K562 (cell line): ENCODE measurements around the gene TMTC4. TPM values are rescaled to one million over a fixed set of nuclear protein-coding genes. Genes with fewer than 3 reads are reported as not detected.
A peak's percentile ranks its signal among the peaks of the same experiment; 100 is the strongest.

Experiments
- GATAD2B ChIP-seq: fragments of 450-650 bp; IDR thresholded peaks from 2 replicates; pipeline ENCODE4 v1.6.1; 2017; ENCODE audit warnings: mild to moderate bottlenecking, borderline replicate concordance
- HEY1 ChIP-seq: fragments of 250-450 bp; sonication (Bioruptor Pico); IDR thresholded peaks from 2 replicates; pipeline ENCODE4 v1.5.0; 2020; ENCODE audit warnings: mild to moderate bottlenecking, moderate library complexity, borderline replicate concordance
- ILF3 ChIP-seq: fragments of 450-650 bp; IDR thresholded peaks from 2 replicates; pipeline ENCODE4 v1.6.1; 2018; ENCODE audit warnings: antibody characterized with exemption, mild to moderate bottlenecking, moderate library complexity, borderline replicate concordance
- PHB ChIP-seq: fragments of 250-450 bp; sonication (Bioruptor Pico); IDR thresholded peaks from 2 replicates; pipeline ENCODE4 v1.5.0; 2021
- PTBP1 ChIP-seq: fragments of 200-400 bp; formaldehyde crosslinking; IDR thresholded peaks from 2 replicates; pipeline ENCODE4 v1.6.1; 2017; ENCODE audit warnings: low read depth, low read length
- ZEB2 ChIP-seq: fragments of 450-650 bp; IDR thresholded peaks from 2 replicates; pipeline ENCODE4 v1.6.1; 2016
- ZNF224 ChIP-seq: sonication (generic); formaldehyde crosslinking; IDR thresholded peaks from 2 replicates; pipeline ENCODE4 v1.8.0; 2022; ENCODE audit warnings: mild to moderate bottlenecking, missing genetic modification reagents
- polyA plus RNA-seq, 8 experiments: library from polyadenylated mRNA; depleted of rRNA in 4 of 8; stranded (reverse) in 5 of 8; unstranded in 3 of 8; fragments of >200 nt; fragmentation: Nextera tagmentation in 2 of 8; fragmentation: Illumina TruSeq in 1 of 8; extraction: Ambion mirVana in 2 of 8; extraction: Trizol in 1 of 8; gene quantifications; 2 replicates each; pipeline versions ENCODE4 v1.2.1 to v1.2.3, GENCODE V29; 2011 to 2014; ENCODE audit warnings: inconsistent platforms in 1 of 8, missing spikeins in 1 of 8
- total RNA-seq, 7 experiments: library from RNA; depleted of rRNA in 6 of 7; stranded (reverse); fragments of >200 nt in 6 of 7; fragmentation: Illumina TruSeq in 2 of 7; extraction: Trizol in 2 of 7; gene quantifications; 2 replicates each; pipeline versions ENCODE4 v1.2.1 to v1.2.3, GENCODE V29; 2011 to 2021; ENCODE audit warnings: low replicate concordance in 1 of 7
- TF ChIP-seq, protein P1 (sequence below), 2 experiments: fragments of 450-650 bp; formaldehyde crosslinking in 1 of 2; IDR thresholded peaks; 2 replicates each; pipeline versions ENCODE4 v1.4.0 to v1.6.1; 2014 to 2020; ENCODE audit warnings: mild to moderate bottlenecking in 2 of 2, borderline replicate concordance in 1 of 2, low read depth in 1 of 2

TMTC4 gene
- total and polyA plus RNA-seq, 9 of the 15 experiments (the other 6 are each of a cell fraction or from before 2014, with no cell fraction given): 3.5 to 16.7 (median 11.8) TPM

GRCh38 chr13:100588331-100589177, 86.0 kb downstream of the TMTC4 start, which contains the start of gene GGACT (continued):
- TF ChIP-seq, protein P1, sequence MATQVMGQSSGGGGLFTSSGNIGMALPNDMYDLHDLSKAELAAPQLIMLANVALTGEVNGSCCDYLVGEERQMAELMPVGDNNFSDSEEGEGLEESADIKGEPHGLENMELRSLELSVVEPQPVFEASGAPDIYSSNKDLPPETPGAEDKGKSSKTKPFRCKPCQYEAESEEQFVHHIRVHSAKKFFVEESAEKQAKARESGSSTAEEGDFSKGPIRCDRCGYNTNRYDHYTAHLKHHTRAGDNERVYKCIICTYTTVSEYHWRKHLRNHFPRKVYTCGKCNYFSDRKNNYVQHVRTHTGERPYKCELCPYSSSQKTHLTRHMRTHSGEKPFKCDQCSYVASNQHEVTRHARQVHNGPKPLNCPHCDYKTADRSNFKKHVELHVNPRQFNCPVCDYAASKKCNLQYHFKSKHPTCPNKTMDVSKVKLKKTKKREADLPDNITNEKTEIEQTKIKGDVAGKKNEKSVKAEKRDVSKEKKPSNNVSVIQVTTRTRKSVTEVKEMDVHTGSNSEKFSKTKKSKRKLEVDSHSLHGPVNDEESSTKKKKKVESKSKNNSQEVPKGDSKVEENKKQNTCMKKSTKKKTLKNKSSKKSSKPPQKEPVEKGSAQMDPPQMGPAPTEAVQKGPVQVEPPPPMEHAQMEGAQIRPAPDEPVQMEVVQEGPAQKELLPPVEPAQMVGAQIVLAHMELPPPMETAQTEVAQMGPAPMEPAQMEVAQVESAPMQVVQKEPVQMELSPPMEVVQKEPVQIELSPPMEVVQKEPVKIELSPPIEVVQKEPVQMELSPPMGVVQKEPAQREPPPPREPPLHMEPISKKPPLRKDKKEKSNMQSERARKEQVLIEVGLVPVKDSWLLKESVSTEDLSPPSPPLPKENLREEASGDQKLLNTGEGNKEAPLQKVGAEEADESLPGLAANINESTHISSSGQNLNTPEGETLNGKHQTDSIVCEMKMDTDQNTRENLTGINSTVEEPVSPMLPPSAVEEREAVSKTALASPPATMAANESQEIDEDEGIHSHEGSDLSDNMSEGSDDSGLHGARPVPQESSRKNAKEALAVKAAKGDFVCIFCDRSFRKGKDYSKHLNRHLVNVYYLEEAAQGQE (IDR thresholded peaks at IDR 0.05; ENCODE audit: borderline replicate concordance): no peak
- TF ChIP-seq, protein P1 (CRISPR knock-in tag; IDR thresholded peaks at IDR 0.05; ENCODE audit: low read depth): no peak
- TF ChIP-seq ILF3 (no peak), PHB (CRISPR knock-in tag) (no peak), ZNF224 (no peak), HEY1 (CRISPR knock-in tag) (no peak), ZEB2 (peak; percentile 44; the same call in 1 of the 2 replicates), GATAD2B (peak; percentile 86; the same call in 1 of the 2 replicates), PTBP1 (no peak)
